ENCODE measurements around the gene KRTAP1-1.

DNA sequence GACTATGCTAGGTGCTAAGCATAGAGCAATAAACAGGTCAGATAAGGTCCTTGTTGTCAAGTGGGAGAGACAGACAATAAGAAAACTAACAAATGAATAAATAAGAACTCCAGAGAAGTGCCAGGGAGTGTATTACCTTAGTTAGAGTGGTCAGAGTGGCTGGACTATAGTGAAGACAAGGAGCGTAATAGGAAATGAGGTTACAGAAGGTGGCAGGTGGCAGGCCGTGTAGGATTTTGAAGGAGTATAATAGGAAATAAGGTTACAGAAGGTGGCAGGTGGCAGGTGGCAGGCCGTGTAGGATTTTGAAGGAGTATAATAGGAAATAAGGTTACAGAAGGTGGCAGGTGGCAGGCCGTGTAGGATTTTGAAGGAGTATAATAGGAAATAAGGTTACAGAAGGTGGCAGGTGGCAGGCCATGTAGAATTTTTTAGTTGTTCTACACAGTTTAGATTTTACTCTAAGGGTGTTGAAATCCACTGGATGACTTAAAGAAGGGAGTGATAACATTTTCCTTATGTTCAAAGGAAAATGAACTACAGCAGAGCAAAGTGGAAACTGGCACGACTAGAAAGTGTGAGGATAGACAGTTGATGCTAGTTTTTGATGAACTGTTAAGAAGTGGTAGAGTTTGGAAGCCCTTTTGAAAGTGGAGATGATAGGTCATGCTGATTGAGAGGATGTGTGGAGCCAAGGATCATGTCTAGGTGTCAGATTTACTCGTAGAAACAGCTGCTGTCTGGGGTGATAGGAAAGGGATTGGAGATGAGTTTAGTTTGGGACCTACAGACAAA is 28.7 kb downstream of the KRTAP1-1 start:
- TF ChIP-seq, protein P1, sequence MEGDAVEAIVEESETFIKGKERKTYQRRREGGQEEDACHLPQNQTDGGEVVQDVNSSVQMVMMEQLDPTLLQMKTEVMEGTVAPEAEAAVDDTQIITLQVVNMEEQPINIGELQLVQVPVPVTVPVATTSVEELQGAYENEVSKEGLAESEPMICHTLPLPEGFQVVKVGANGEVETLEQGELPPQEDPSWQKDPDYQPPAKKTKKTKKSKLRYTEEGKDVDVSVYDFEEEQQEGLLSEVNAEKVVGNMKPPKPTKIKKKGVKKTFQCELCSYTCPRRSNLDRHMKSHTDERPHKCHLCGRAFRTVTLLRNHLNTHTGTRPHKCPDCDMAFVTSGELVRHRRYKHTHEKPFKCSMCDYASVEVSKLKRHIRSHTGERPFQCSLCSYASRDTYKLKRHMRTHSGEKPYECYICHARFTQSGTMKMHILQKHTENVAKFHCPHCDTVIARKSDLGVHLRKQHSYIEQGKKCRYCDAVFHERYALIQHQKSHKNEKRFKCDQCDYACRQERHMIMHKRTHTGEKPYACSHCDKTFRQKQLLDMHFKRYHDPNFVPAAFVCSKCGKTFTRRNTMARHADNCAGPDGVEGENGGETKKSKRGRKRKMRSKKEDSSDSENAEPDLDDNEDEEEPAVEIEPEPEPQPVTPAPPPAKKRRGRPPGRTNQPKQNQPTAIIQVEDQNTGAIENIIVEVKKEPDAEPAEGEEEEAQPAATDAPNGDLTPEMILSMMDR (IDR thresholded peaks at IDR 0.05; ENCODE audit: low read depth, low read length) = no peak
- no peak for TF ChIP-seq EZH2phosphoT487 (IDR thresholded peaks at IDR 0.05; ENCODE audit: low read depth)

Data from OCI-LY3 (cell line).